Nephron (organoid): ENCODE results near the gene LAMB4.

Source experiments
- H3K27ac Mint-ChIP-seq, 3 experiments: 2 replicates each; pipeline ENCODE4 v1.8.0; 2020; ENCODE audit warnings: mixed read lengths in 3 of 3, mild to moderate bottlenecking in 2 of 3, moderate library complexity in 1 of 3
- H3K27me3 Mint-ChIP-seq: 2 replicates; pipeline ENCODE4 v1.8.0; 2021; ENCODE audit warnings: low read depth, mild to moderate bottlenecking, moderate library complexity, mixed read lengths
- H3K36me3 Mint-ChIP-seq: 2 replicates; pipeline ENCODE4 v1.8.0; 2020; ENCODE audit warnings: low read depth, mixed read lengths
- H3K4me1 Mint-ChIP-seq: 2 replicates; pipeline ENCODE4 v1.8.0; 2020; ENCODE audit warnings: mixed read lengths
- H3K4me3 Mint-ChIP-seq, 3 experiments: 2 replicates each; pipeline ENCODE4 v1.8.0; 2020; ENCODE audit warnings: mild to moderate bottlenecking in 3 of 3, mixed read lengths in 3 of 3, moderate library complexity in 2 of 3
- H3K9me3 Mint-ChIP-seq: 2 replicates; pipeline ENCODE4 v1.8.0; 2020; ENCODE audit warnings: mixed read lengths
- CTCF ChIP-seq, 3 experiments: fragments of 200-600 bp; sonication (generic); IDR thresholded peaks; one replicate each; pipeline ENCODE4 v1.5.0; 2021; ENCODE audit warnings: antibody characterized with exemption in 3 of 3; ENCODE audit not compliant: unreplicated experiment in 3 of 3

Gene LAMB4

GRCh38 chr7:108024538-108024937 is 105.6 kb downstream of the LAMB4 start:
- Mint-ChIP-seq H3K4me1 (peaks cover 9% of the 10 kb centered on the region), H3K36me3 (no peaks in the 10 kb centered on the region), H3K27ac (no peak overlapping the region), H3K4me3 (no peak overlapping the region), H3K27me3 (peaks cover 5% of the 10 kb centered on the region), H3K9me3 (no peaks in the 10 kb centered on the region)
- no peak for TF ChIP-seq CTCF (IDR thresholded peaks at IDR 0.05; ENCODE audit: unreplicated experiment in 3 of 3)

GRCh38 chr7:108020585-108020984 is 109.6 kb downstream of the LAMB4 start:
- Mint-ChIP-seq H3K4me1 (peaks cover 12% of the 10 kb centered on the region), H3K27ac (no peak overlapping the region), H3K4me3 (no peak overlapping the region), H3K9me3 (no peaks in the 10 kb centered on the region), H3K36me3 (no peaks in the 10 kb centered on the region), H3K27me3 (peaks cover 10% of the 10 kb centered on the region)
- TF ChIP-seq CTCF (IDR thresholded peaks at IDR 0.05; ENCODE audit: unreplicated experiment in 3 of 3) = no peak

GRCh38 chr7:108018668-108019067 is 111.5 kb downstream of the LAMB4 start:
- Mint-ChIP-seq H3K36me3 (no peaks in the 10 kb centered on the region), H3K27me3 (peaks cover 5% of the 10 kb centered on the region), H3K4me3 (no peak overlapping the region), H3K9me3 (no peaks in the 10 kb centered on the region), H3K27ac (peak overlapping the region in 1 of 3 experiments; percentile 54), H3K4me1 (peaks cover 12% of the 10 kb centered on the region)
- TF ChIP-seq CTCF (IDR thresholded peaks at IDR 0.05; ENCODE audit: unreplicated experiment in 3 of 3) = no peak

GRCh38 chr7:108017776-108018151 is 112.4 kb downstream of the LAMB4 start:
- TF ChIP-seq CTCF (IDR thresholded peaks at IDR 0.05; ENCODE audit: unreplicated experiment in 3 of 3) = no peak
- no peaks in the 10 kb centered on the region for H3K9me3 Mint-ChIP-seq
- H3K36me3 Mint-ChIP-seq = no peaks in the 10 kb centered on the region
- peaks cover 5% of the 10 kb centered on the region for H3K27me3 Mint-ChIP-seq
- no peak overlapping the region for H3K4me3 Mint-ChIP-seq
- peaks cover 14% of the 10 kb centered on the region for H3K4me1 Mint-ChIP-seq
- H3K27ac Mint-ChIP-seq = peak overlapping the region; percentile 1 to 77 (median 10)

- Mint-ChIP-seq H3K4me1 (peaks cover 17% of the 10 kb centered on the region), H3K27ac (peak overlapping the region; percentile 1 to 77 (median 10)), H3K9me3 (no peaks in the 10 kb centered on the region), H3K27me3 (peaks cover 5% of the 10 kb centered on the region), H3K36me3 (no peaks in the 10 kb centered on the region), H3K4me3 (no peak overlapping the region)
- peak; percentile 39 to 47 (median 41) for TF ChIP-seq CTCF (IDR thresholded peaks at IDR 0.05; ENCODE audit: unreplicated experiment in 3 of 3)
These were observed 113.1 kb downstream of the LAMB4 start for GRCh38 chr7:108016841-108017775.

GRCh38 chr7:108015740-108016139 is 114.4 kb downstream of the LAMB4 start:
- H3K27me3 Mint-ChIP-seq = peaks cover 5% of the 10 kb centered on the region
- no peaks in the 10 kb centered on the region for H3K36me3 Mint-ChIP-seq
- H3K4me3 Mint-ChIP-seq = no peak overlapping the region
- H3K4me1 Mint-ChIP-seq = peaks cover 19% of the 10 kb centered on the region
- no peaks in the 10 kb centered on the region for H3K9me3 Mint-ChIP-seq
- no peak for TF ChIP-seq CTCF (IDR thresholded peaks at IDR 0.05; ENCODE audit: unreplicated experiment in 3 of 3)
- peak overlapping the region in 2 of 3 experiments; percentile 65 to 77 for H3K27ac Mint-ChIP-seq
